Measurements from ENCODE around the gene KCNN3. TPM values are rescaled to one million over a fixed set of nuclear protein-coding genes. Genes with fewer than 3 reads are reported as not detected.

KCNN3 gene
- total RNA-seq, 1 donor from 2014 or later, result 0.36 TPM

DNA sequence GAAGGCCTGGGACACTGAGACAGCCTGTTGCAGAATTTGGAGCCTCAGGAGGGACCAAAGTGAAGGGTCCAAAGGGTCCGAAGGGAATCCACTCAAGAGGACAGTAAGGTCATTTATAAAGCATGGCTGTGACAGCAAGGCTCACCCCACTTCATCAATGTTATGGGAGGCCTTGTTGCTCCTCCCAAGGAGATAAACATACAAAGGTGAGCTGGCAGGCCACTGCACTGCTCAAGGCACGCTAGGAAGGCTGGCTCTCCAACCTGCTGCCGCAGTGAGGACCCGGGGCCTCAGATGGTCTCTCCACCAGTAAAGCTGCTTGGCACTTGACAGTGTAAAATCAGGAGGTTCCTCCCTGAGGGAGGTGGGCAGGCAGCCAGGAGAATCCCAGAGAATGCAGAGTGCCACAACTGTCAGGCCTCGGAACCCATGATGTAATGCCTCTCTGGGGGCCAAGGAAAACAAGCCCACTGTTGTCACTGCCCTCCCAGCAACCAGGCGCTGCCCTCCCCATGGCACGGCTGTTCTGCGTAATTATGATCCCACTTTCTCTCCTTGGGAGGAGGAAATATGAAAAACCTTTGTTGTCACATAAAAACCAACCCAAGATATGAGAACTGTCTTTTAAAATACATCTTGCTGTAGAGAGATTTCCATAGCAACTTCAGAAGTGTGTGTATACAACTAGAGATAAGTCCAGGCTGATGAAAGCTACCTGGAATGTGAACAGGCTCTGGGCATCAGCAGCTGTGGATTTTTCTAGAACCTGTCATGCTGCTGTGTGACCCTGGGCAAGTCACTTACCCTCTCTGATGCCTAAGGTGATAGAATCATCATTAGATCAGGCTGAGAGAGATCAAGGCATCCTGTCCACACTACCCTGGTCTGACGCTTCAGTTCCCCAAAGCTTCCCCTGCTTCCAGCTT, 102.5 kb downstream of the KCNN3 start:
- H3K9me3 Mint-ChIP-seq, result no peaks in the 10 kb centered on the region
- intact Hi-C loops (cut with micrococcal nuclease), result no loop called here
- DNase-seq (ENCODE audit: low spot score), result no peak
- H3K27ac Mint-ChIP-seq, result no peak overlapping the region
- H3K36me3 Mint-ChIP-seq (ENCODE audit: low read depth), result no peaks in the 10 kb centered on the region
- peaks cover 12% of the 10 kb centered on the region for H3K27me3 Mint-ChIP-seq (ENCODE audit: insufficient read depth)
- H3K4me3 Mint-ChIP-seq, result no peak overlapping the region
- peaks cover 6% of the 10 kb centered on the region for H3K4me1 Mint-ChIP-seq (ENCODE audit: low read depth)

DNA sequence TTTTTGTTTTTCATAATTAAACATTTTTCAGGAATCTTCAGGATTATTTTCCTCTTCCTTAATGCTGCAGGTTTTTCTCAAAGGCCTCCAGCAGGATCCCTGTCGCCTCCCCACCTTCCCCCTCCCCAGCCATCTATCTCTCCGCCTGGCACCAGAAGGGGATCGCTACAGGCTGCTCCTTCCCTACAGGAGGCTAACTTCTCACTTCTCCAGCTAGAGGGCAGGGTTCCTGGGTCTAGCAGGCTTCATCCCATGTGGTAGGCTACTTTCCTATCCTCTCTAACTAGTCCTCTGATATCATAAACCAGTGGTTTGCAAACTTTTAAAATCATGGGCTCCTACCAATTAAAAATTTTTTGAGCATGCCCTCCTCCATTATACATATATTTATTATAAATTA, 104.1 kb downstream of the KCNN3 start:
- Mint-ChIP-seq H3K27ac (no peak overlapping the region), H3K4me1 (ENCODE audit: low read depth) (peaks cover 12% of the 10 kb centered on the region), H3K4me3 (no peak overlapping the region), H3K36me3 (ENCODE audit: low read depth) (no peaks in the 10 kb centered on the region), H3K9me3 (no peaks in the 10 kb centered on the region), H3K27me3 (ENCODE audit: insufficient read depth) (peaks cover 17% of the 10 kb centered on the region)
- no peak for DNase-seq (ENCODE audit: low spot score)
- intact Hi-C loops (cut with micrococcal nuclease), result no loop called here

- no peaks in the 10 kb centered on the region for H3K36me3 Mint-ChIP-seq (ENCODE audit: low read depth)
- no peak overlapping the region for H3K4me3 Mint-ChIP-seq
- no peaks in the 10 kb centered on the region for H3K9me3 Mint-ChIP-seq
- intact Hi-C loops (cut with micrococcal nuclease), result loop anchor here (5.0 kb wide), 1 partner anchor 113 kb away; no protein-coding TSS in a partner anchor
- DNase-seq (ENCODE audit: low spot score), result no peak
- no peak overlapping the region for H3K27ac Mint-ChIP-seq
- H3K27me3 Mint-ChIP-seq (ENCODE audit: insufficient read depth), result peaks cover 14% of the 10 kb centered on the region
- peaks cover 15% of the 10 kb centered on the region for H3K4me1 Mint-ChIP-seq (ENCODE audit: low read depth)
These were observed 105.3 kb downstream of the KCNN3 start for GRCh38 chr1:154764773-154765172.

- Mint-ChIP-seq H3K4me1 (ENCODE audit: low read depth) (peaks cover 21% of the 10 kb centered on the region), H3K9me3 (no peaks in the 10 kb centered on the region), H3K4me3 (no peak overlapping the region), H3K36me3 (ENCODE audit: low read depth) (no peaks in the 10 kb centered on the region), H3K27me3 (ENCODE audit: insufficient read depth) (peaks cover 14% of the 10 kb centered on the region), H3K27ac (no peak overlapping the region)
- intact Hi-C loops (cut with micrococcal nuclease), result loop anchor here (5.0 kb wide), 1 partner anchor 113 kb away; no protein-coding TSS in a partner anchor
- DNase-seq (ENCODE audit: low spot score), result no peak
These were observed 105.9 kb downstream of the KCNN3 start for GRCh38 chr1:154764181-154764580.

GRCh38 chr1:154760469-154760933, 109.6 kb downstream of the KCNN3 start:
- DNase-seq (ENCODE audit: low spot score), result peak; percentile 76
- Mint-ChIP-seq H3K36me3 (ENCODE audit: low read depth) (peaks cover 2% of the 10 kb centered on the region), H3K4me1 (ENCODE audit: low read depth) (peaks cover 53% of the 10 kb centered on the region), H3K27ac (peak overlapping the region; percentile 88), H3K9me3 (peaks cover under 1% of the 10 kb centered on the region), H3K27me3 (ENCODE audit: insufficient read depth) (peaks cover 14% of the 10 kb centered on the region), H3K4me3 (peak overlapping the region; percentile 70)
- intact Hi-C loops (cut with micrococcal nuclease), result loop anchor here (5.0 kb wide), 1 partner anchor 117 kb away; no protein-coding TSS in a partner anchor

GRCh38 chr1:154759793-154760192, 110.3 kb downstream of the KCNN3 start:
- Mint-ChIP-seq H3K4me3 (peak overlapping the region; percentile 70), H3K4me1 (ENCODE audit: low read depth) (peaks cover 60% of the 10 kb centered on the region), H3K27me3 (ENCODE audit: insufficient read depth) (peaks cover 8% of the 10 kb centered on the region), H3K27ac (peak overlapping the region; percentile 88), H3K36me3 (ENCODE audit: low read depth) (peaks cover 4% of the 10 kb centered on the region), H3K9me3 (peaks cover 5% of the 10 kb centered on the region)
- intact Hi-C loops (cut with micrococcal nuclease), result loop anchor here (1.0 to 5.0 kb wide), 9 partner anchors 11 to 200 kb away; partner anchors contain the start of gene ADAR
- no peak for DNase-seq (ENCODE audit: low spot score)

GRCh38 chr1:154759196-154759595, 110.9 kb downstream of the KCNN3 start:
- peaks cover 5% of the 10 kb centered on the region for H3K9me3 Mint-ChIP-seq
- H3K4me1 Mint-ChIP-seq (ENCODE audit: low read depth), result peaks cover 64% of the 10 kb centered on the region
- peak; percentile 59 for DNase-seq (ENCODE audit: low spot score)
- H3K36me3 Mint-ChIP-seq (ENCODE audit: low read depth), result peaks cover 4% of the 10 kb centered on the region
- intact Hi-C loops (cut with micrococcal nuclease), result loop anchor here (1.0 to 2.0 kb wide), 8 partner anchors 11 to 200 kb away; partner anchors contain the start of gene ADAR
- peak overlapping the region; percentile 85 for H3K27ac Mint-ChIP-seq
- H3K27me3 Mint-ChIP-seq (ENCODE audit: insufficient read depth), result peaks cover 5% of the 10 kb centered on the region
- H3K4me3 Mint-ChIP-seq, result peak overlapping the region; percentile 70

- Mint-ChIP-seq H3K27me3 (ENCODE audit: insufficient read depth) (peaks cover 8% of the 10 kb centered on the region), H3K4me1 (ENCODE audit: low read depth) (peaks cover 73% of the 10 kb centered on the region), H3K27ac (peak overlapping the region; percentile 85), H3K9me3 (peaks cover 5% of the 10 kb centered on the region), H3K4me3 (peak overlapping the region; percentile 40), H3K36me3 (ENCODE audit: low read depth) (peaks cover 4% of the 10 kb centered on the region)
- DNase-seq (ENCODE audit: low spot score), result no peak
- intact Hi-C loops (cut with micrococcal nuclease), result loop anchor here (2.0 kb wide), 2 partner anchors 14 to 32 kb away; no protein-coding TSS in a partner anchor
These were observed 111.7 kb downstream of the KCNN3 start for GRCh38 chr1:154758346-154758745.

DNA sequence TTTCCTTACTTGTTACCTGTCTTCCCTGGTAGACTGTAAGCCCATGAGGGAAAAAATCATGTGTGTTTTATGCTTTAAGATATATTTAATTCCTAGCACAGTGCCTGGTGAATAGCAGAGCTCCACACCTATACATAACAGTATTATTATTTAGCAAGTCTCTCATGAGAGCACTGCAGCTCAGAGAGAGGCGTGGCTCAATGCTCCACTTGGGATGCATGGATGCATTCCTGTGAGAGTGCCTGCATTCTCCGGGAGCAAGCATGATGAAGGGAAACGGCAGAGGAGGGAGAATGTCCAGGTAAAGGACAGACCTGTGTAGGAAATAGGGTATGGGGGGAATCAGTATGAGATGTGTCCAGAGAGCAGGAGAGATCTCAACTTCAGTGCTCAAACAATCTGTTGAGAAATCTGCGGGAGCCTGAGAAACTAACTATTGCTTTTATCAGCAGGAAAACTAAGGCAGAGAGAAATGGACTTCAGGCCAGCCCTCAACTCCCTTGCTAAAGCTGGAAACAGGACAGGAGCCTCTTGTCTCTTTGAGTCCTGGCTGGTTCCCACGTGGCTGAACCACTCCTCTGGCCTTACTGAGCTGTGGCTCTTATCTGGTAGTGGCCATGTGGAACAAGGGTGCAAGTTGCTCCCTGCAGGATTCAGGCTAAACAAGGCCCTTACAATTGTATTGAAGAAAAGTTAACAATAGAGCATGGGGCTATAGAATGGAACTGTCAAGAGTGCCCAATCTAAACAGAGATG, 113.1 kb downstream of the KCNN3 start:
- Mint-ChIP-seq H3K4me1 (ENCODE audit: low read depth) (peaks cover 78% of the 10 kb centered on the region), H3K27ac (peak overlapping the region; percentile 86), H3K9me3 (peaks cover 5% of the 10 kb centered on the region), H3K27me3 (ENCODE audit: insufficient read depth) (peaks cover 3% of the 10 kb centered on the region), H3K36me3 (ENCODE audit: low read depth) (peaks cover 4% of the 10 kb centered on the region), H3K4me3 (no peak overlapping the region)
- no peak for DNase-seq (ENCODE audit: low spot score)
- intact Hi-C loops (cut with micrococcal nuclease), result no loop called here

GRCh38 chr1:154755858-154756730, 114.0 kb downstream of the KCNN3 start:
- intact Hi-C loops (cut with micrococcal nuclease), result no loop called here
- peaks cover 3% of the 10 kb centered on the region for H3K27me3 Mint-ChIP-seq (ENCODE audit: insufficient read depth)
- peaks cover 86% of the 10 kb centered on the region for H3K4me1 Mint-ChIP-seq (ENCODE audit: low read depth)
- peak overlapping the region; percentile 69 for H3K27ac Mint-ChIP-seq
- H3K4me3 Mint-ChIP-seq, result no peak overlapping the region
- no peak for DNase-seq (ENCODE audit: low spot score)
- H3K36me3 Mint-ChIP-seq (ENCODE audit: low read depth), result peaks cover 4% of the 10 kb centered on the region
- peaks cover 5% of the 10 kb centered on the region for H3K9me3 Mint-ChIP-seq

- Mint-ChIP-seq H3K4me1 (ENCODE audit: low read depth) (peaks cover 88% of the 10 kb centered on the region), H3K36me3 (ENCODE audit: low read depth) (peaks cover 4% of the 10 kb centered on the region), H3K9me3 (peaks cover 5% of the 10 kb centered on the region), H3K27me3 (ENCODE audit: insufficient read depth) (peaks cover 3% of the 10 kb centered on the region), H3K27ac (no peak overlapping the region), H3K4me3 (no peak overlapping the region)
- intact Hi-C loops (cut with micrococcal nuclease), result no loop called here
- no peak for DNase-seq (ENCODE audit: low spot score)
These were observed 116.7 kb downstream of the KCNN3 start for GRCh38 chr1:154753426-154753825.
